Kidney epithelial cell (primary cell): ENCODE measurements around the gene CHRNE. TPM values are rescaled to one million over a fixed set of nuclear protein-coding genes. Genes with fewer than 3 reads are reported as not detected.

Source experiments
- DNase-seq: peaks from one replicate; pipeline ENCODE4 v3.0.0-alpha.2; 2010; ENCODE audit warnings: low read depth
- H3K27me3 ChIP-seq: 2 replicates; pipeline ENCODE4 v1.6.0; 2011; ENCODE audit warnings: low read length; ENCODE audit not compliant: control insufficient read depth, insufficient read depth
- H3K36me3 ChIP-seq: 2 replicates; pipeline ENCODE4 v1.5.1; 2011; ENCODE audit warnings: low read length; ENCODE audit not compliant: control insufficient read depth, insufficient read depth
- H3K4me3 ChIP-seq: 2 replicates; pipeline ENCODE4 v1.5.1; 2011; ENCODE audit warnings: low read depth, mild to moderate bottlenecking, control low read depth, low read length
- total RNA-seq: library from RNA; depleted of rRNA; stranded (reverse); fragments of >200 nt; gene quantifications from 2 replicates; pipeline ENCODE4 v1.2.3, GENCODE V29; 2015
- TF ChIP-seq, protein P1 (sequence below): IDR thresholded peaks from 2 replicates; pipeline ENCODE4 v1.5.1; 2011; ENCODE audit warnings: mild to moderate bottlenecking, moderate library complexity, low read length, control low read depth, inconsistent platforms; ENCODE audit not compliant: insufficient read depth, poor library complexity, severe bottlenecking

CHRNE gene
- total RNA-seq, 1 donor from 2014 or later = 2.0 TPM

DNA sequence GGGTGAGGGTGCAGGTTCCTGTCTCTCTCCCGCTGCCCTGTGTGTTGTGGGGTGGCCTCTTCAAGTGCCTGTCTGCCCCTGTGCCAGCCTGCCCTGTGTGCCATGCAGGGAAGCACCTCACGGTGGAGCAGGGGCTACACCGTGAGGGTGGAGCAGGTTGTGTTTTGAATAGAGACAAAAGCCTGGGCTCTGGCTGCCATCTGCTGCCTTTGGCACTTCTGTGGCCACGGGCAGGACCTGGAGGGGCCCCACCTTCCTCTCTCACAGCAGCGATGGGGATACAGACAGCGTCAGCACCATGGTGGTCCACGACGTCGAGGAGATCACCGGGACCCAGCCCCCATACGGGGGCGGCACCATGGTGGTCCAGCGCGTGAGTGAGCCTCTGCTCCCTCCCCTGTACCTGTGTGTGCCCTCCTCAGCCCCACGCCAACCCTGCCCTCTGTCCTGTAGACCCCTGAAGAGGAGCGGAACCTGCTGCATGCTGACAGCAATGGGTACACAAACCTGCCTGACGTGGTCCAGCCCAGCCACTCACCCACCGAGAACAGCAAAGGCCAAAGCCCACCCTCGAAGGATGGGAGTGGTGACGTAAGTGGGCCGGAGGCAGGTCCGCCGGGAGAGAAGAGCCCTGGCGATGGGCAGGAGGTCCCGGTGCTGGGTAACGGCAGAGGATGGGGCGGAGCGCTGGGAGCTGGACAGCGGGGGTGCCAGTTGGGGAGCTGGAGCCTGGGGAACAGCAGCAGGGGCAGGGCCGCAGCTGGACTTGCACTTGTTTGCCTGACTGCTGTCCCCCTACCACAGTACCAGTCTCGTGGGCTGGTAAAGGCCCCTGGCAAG is 9.0 kb downstream of the CHRNE start:
- H3K4me3 ChIP-seq = no peak overlapping the region
- H3K36me3 ChIP-seq = no peaks in the 10 kb centered on the region
- TF ChIP-seq, protein P1, sequence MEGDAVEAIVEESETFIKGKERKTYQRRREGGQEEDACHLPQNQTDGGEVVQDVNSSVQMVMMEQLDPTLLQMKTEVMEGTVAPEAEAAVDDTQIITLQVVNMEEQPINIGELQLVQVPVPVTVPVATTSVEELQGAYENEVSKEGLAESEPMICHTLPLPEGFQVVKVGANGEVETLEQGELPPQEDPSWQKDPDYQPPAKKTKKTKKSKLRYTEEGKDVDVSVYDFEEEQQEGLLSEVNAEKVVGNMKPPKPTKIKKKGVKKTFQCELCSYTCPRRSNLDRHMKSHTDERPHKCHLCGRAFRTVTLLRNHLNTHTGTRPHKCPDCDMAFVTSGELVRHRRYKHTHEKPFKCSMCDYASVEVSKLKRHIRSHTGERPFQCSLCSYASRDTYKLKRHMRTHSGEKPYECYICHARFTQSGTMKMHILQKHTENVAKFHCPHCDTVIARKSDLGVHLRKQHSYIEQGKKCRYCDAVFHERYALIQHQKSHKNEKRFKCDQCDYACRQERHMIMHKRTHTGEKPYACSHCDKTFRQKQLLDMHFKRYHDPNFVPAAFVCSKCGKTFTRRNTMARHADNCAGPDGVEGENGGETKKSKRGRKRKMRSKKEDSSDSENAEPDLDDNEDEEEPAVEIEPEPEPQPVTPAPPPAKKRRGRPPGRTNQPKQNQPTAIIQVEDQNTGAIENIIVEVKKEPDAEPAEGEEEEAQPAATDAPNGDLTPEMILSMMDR = no peak
- peaks cover 4% of the 10 kb centered on the region for H3K27me3 ChIP-seq
- DNase-seq = no peak

DNA sequence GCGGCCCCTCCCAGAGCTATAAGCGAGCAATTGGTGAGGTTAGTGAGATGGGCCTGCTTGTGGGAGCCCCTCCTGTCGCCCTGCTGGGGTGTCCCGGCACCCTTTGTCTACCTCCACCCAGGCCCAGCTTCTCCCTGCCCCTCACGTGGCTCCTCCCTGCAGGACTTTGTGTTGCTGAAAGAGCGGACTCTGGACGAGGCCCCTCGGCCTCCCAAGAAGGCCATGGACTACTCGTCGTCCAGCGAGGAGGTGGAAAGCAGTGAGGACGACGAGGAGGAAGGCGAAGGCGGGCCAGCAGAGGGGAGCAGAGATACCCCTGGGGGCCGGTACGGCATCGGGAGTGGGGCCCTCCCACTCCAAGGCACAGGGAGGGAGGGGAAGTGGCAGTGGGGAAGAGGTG is 9.6 kb downstream of the CHRNE start:
- no peaks in the 10 kb centered on the region for H3K36me3 ChIP-seq
- DNase-seq = no peak
- TF ChIP-seq, protein P1 = no peak
- H3K4me3 ChIP-seq = no peak overlapping the region
- H3K27me3 ChIP-seq = no peaks in the 10 kb centered on the region

DNA sequence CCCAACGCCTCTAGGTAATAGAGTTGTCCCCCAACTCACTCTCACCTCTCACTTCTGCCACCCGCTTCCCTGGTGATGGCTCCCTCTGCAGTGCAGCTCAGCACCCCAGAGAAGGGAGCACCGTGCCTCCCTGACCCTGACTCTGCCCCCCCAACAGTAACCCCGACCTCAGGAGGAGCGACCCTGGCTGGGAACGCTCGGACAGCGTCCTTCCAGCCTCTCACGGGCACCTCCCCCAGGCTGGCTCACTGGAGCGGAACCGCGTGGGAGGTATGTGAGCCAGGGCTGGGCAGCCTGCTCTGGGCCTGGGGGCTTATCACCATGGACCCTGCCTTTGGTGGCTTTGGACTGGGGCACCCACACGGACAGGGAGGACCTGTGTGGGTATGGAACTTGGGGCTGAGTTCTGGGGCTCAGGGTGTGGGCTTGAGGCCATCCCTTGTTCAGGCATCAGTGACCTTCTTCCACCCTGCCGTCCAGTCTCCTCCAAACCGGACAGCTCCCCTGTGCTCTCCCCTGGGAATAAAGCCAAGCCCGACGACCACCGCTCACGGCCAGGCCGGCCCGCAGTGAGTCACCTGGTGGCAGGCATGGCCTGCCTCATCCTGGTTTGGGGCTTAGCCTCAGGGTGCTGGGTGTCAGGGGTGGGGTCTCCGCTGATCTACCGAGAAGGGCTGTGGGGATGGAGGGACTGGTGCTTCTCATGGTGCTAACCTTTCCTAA is 10.2 kb downstream of the CHRNE start:
- no peak for DNase-seq
- Histone ChIP-seq H3K27me3 (no peaks in the 10 kb centered on the region), H3K36me3 (peaks cover 1% of the 10 kb centered on the region), H3K4me3 (no peak overlapping the region)
- TF ChIP-seq, protein P1 = no peak

DNA sequence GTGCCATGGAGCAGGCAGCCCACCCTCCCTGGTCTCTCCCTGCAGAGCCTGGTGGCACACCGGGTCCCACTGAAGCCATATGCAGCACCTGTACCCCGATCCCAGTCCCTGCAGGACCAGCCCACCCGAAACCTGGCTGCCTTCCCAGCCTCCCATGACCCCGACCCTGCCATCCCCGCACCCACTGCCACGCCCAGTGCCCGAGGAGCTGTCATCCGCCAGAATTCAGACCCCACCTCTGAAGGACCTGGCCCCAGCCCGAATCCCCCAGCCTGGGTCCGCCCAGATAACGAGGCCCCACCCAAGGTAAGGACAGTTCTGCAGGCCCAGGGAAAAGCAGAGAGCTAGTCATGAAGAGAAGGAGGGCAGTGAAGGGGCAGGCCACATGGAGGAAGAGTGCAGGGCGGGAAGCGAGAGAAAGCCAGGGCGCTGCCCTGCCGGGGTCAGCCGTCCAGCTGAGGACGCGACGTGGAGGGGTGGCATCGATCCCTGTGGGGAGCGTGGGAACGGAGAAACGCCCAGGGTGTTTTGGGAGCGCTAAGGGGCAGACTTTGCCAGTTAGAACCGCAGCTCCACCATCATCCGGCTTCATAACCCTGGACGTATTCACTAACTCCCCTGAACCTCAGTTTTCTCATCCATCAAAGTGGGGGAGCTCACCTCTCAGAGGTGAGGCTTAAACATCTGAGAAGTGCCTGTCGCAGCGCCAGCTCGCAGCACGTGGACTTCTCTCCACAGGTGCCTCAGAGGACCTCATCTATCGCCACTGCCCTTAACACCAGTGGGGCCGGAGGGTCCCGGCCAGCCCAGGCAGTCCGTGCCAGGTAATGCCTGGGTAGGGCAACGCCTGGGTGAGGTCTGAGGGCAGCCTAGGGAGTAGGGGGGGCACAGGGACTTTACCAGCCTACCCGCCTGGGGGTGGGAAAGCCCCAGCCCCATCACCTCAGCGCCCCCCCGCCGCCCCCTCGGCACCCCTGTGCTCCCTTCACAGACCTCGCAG is 11.2 kb downstream of the CHRNE start:
- H3K36me3 ChIP-seq = peaks cover 1% of the 10 kb centered on the region
- TF ChIP-seq, protein P1 = no peak

DNA sequence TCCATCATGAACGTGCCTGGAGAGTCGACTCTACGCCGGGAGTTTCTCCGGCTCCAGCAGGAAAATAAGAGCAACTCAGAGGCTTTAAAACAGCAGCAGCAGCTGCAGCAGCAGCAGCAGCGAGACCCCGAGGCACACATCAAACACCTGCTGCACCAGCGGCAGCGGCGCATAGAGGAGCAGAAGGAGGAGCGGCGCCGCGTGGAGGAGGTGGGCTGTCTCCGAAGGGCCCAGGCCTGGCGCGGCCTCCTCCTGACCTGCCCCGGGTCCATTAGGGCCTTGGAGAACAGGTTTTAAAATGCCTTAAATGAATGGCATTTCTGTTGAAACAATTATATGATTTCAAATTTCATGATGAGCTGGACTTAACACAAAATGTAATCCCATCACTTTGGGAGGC is 15.3 kb downstream of the CHRNE start:
- H3K27me3 ChIP-seq = no peaks in the 10 kb centered on the region
- peaks cover 3% of the 10 kb centered on the region for H3K36me3 ChIP-seq
- H3K4me3 ChIP-seq = no peak overlapping the region
- no peak for DNase-seq
- TF ChIP-seq, protein P1 = no peak

More for the DNA sequence above, 11.2 kb downstream of the CHRNE start:
- DNase-seq = no peak
- H3K27me3 ChIP-seq = no peaks in the 10 kb centered on the region
- H3K4me3 ChIP-seq = no peak overlapping the region
